Sigmoid colon (tissue), 4 donors: ENCODE measurements around the gene WWC2.

Experiments
- CTCF ChIP-seq, 4 experiments: fragments of 450-650 bp in 3 of 4; fragments of 200-600 bp in 1 of 4; IDR thresholded peaks; one replicate each; pipeline ENCODE4 v1.5.1; 2016 to 2019; ENCODE audit warnings: antibody characterized with exemption in 4 of 4, mild to moderate bottlenecking in 3 of 4, moderate library complexity in 2 of 4
- POLR2A ChIP-seq, 2 donors: fragments of 450-650 bp; IDR thresholded peaks; one replicate each; pipeline ENCODE4 v1.6.1; 2016; ENCODE audit warnings: antibody characterized with exemption in 2 of 2, mild to moderate bottlenecking in 2 of 2, moderate library complexity in 2 of 2
- POLR2AphosphoS5 ChIP-seq, 4 donors: sonication (generic); formaldehyde crosslinking; IDR thresholded peaks; one replicate each; pipeline ENCODE4 v1.6.1; 2017; ENCODE audit warnings: antibody characterized with exemption in 4 of 4

- TF ChIP-seq CTCF (IDR thresholded peaks at IDR 0.05) (no peak), POLR2AphosphoS5 (IDR thresholded peaks at IDR 0.05) (no peak), POLR2A (IDR thresholded peaks at IDR 0.05) (no peak)
Observed at GRCh38 chr4:183164963-183165362, 65.9 kb downstream of the WWC2 start.
